WI38 (cell line): ENCODE results near the gene TTC28.

Source experiments
- H3K4me3 ChIP-seq: 2 replicates; pipeline ENCODE4 v1.5.1; 2011; ENCODE audit warnings: low read depth, mild to moderate bottlenecking, control low read depth, low read length
- TF ChIP-seq, protein P1 (sequence below): IDR thresholded peaks from 2 replicates; pipeline ENCODE4 v1.5.1; 2012; ENCODE audit warnings: low read depth, mild to moderate bottlenecking, control low read depth, low read length

The TTC28 gene

DNA sequence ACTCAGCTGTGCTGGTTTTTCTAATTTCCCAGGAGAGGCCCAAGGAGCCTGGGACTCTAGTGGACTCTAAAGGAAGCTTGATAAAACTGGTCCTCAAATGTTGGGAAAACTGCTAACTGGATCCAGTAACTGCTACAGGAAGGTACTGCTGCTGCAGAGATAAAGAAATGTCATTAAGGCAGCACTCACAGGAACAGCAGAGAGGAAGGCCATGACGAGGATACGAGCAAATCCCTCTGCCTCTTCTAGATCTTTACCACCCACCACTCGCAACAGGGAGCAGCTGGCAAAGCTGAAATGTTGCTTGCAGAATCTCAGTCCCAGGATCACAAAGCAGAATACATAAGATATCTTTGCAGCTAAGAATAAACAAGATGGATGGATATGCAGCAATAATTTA is 23.5 kb downstream of the TTC28 start:
- no peak overlapping the region for H3K4me3 ChIP-seq
- TF ChIP-seq, protein P1, sequence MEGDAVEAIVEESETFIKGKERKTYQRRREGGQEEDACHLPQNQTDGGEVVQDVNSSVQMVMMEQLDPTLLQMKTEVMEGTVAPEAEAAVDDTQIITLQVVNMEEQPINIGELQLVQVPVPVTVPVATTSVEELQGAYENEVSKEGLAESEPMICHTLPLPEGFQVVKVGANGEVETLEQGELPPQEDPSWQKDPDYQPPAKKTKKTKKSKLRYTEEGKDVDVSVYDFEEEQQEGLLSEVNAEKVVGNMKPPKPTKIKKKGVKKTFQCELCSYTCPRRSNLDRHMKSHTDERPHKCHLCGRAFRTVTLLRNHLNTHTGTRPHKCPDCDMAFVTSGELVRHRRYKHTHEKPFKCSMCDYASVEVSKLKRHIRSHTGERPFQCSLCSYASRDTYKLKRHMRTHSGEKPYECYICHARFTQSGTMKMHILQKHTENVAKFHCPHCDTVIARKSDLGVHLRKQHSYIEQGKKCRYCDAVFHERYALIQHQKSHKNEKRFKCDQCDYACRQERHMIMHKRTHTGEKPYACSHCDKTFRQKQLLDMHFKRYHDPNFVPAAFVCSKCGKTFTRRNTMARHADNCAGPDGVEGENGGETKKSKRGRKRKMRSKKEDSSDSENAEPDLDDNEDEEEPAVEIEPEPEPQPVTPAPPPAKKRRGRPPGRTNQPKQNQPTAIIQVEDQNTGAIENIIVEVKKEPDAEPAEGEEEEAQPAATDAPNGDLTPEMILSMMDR = no peak

DNA sequence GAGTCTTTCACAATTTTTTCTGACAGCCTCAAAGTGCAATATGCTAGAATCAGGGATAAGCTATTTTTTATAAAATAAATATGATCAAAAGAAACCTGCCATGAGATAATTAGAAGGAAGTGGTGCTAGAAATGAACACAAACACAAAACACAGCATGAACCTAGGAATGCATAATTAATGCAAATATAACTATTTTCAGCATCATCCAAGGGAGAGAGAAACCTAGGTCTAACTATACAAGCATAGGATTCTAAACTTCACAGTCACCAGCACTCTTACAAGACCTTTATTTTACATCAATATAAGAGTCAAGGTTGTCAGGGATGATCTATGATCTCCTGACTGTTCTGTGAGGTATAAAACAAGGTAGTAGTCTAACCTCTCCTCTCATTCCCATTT is 29.2 kb downstream of the TTC28 start:
- H3K4me3 ChIP-seq = no peak overlapping the region
- TF ChIP-seq, protein P1 = no peak

DNA sequence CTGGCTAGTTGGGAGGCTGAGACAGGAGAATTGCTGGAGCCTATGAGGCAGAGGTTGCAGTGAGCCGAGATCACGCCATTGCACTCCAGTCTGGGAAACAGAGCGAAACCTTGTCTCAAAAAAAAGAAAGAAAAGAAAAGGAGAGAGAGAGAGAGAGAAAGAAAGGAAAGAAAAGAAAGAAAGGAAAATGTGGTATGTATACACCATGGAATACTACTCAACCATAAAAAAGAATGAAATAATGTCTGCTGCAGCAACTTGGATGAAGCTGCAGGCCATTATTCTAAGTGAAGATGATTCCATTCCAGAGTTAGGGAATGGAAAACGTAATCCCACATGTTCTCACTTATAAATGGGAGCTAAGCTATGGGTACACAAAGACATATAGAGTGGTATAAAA is 30.8 kb downstream of the TTC28 start:
- no peak overlapping the region for H3K4me3 ChIP-seq
- TF ChIP-seq, protein P1 = no peak

DNA sequence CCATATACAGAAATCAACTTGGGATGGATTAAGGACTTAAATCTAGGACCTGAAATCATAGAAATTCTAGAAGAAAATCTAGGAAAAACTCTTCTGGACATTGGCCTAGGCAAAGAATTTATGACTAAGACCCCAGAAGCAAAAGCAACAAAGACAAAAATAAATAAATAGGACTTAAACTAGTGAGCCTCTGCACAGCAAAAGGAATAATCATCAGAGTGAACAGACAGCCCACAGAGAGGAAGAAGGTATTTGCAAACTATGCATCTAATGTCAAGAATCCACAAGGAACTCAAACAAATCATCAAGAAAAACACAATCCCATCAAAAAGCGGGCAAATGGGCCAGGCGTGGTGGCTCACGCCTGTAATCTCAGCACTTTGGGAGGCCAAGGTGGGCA is 32.4 kb downstream of the TTC28 start:
- H3K4me3 ChIP-seq = no peak overlapping the region
- TF ChIP-seq, protein P1 = no peak

DNA sequence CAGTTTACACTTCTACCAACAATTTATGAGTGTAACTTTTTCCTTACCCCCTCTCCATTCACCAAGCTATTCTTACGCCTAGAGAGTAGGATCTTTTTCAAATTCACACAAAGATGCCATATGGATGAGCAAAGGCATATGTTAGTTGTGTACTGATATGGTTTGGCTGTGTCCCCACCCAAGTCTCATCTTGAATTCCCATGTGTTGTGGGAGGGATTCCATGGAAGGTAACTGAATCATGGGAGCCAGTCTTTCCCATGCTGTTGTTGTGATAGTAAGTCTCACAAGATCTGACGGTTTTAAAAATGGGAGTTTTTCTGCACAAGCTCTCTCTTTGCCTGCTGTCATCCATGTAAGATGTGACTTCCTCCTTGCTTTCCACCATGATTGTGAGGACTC is 40.3 kb downstream of the TTC28 start:
- TF ChIP-seq, protein P1 = no peak
- H3K4me3 ChIP-seq = no peak overlapping the region

DNA sequence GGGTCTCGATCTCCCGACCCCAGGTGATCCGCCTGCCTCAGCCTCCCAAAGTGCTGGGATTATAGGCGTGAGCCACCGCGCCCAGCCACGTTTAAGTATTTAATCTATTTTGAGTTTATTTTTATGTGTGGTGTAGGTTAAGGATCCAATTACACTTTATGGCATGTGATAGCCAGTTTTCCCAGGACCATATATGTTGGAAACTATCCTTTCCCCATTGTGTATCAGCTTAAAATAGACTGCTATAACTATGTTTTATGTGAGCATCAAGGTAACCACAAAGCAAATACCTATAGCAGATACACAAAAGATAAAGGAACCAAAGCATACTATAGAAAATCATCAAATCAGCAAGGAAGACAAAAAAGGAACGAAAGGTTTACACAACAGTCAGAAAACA is 42.4 kb downstream of the TTC28 start:
- H3K4me3 ChIP-seq = no peak overlapping the region
- TF ChIP-seq, protein P1 = no peak

DNA sequence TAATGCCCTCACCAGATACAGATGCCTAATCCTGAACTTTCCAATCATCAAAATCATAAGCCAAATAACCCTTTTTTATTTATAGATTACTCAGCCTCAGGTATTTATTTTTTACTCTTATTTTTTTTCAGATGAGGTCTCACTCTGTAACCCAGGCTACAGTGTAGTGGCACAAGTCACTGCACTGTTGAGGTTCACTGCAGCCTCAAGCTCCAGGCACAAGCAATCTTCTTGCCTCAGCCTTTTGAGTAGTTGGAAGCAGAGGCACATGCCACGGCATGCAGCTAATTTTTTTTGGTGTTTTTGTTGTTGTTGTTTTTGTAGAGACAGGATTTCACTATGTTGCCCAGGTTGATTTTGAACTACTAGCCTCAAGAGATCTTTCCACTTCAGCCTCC is 49.5 kb downstream of the TTC28 start:
- H3K4me3 ChIP-seq = no peak overlapping the region
- TF ChIP-seq, protein P1 = no peak
